ENCODE results near the gene MIEN1.

DNA sequence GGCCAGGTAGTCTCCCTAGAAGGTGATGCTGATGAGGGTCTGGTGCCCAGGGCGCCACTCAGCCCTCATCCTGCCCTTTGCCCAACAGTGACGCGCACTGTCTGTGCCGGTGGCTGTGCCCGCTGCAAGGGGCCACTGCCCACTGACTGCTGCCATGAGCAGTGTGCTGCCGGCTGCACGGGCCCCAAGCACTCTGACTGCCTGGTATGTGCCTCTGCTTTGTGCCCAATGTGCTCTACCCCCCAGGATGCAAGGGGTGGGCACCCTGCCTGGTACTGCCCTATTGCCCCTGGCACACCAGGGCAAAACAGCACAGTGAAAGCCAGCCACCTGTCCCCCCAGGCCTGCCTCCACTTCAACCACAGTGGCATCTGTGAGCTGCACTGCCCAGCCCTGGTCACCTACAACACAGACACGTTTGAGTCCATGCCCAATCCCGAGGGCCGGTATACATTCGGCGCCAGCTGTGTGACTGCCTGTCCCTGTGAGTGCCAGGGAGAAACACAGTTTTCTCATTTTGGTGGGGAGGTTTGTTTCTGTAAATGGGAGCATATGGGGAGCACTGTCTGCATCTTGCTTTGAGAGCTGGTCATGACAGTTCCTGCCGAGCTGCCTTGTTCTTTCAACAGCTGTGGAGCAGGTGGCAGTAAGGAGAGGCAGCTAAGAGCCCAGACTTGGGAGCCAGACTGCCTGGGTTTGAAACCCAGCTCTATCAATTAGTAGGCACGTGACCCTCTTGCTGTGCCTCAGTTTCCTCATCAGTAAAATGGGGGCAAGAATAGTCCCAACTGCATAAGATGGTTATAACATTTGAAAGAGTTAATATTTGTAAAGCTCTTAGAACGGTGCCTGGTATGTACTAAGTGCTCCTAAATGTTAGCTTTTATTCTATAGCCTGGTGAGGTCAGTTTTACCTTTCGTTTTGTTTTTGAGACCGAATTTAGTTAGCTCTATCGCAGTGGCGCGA, 20.1 kb downstream of the MIEN1 start:
- TF ChIP-seq, protein P1, sequence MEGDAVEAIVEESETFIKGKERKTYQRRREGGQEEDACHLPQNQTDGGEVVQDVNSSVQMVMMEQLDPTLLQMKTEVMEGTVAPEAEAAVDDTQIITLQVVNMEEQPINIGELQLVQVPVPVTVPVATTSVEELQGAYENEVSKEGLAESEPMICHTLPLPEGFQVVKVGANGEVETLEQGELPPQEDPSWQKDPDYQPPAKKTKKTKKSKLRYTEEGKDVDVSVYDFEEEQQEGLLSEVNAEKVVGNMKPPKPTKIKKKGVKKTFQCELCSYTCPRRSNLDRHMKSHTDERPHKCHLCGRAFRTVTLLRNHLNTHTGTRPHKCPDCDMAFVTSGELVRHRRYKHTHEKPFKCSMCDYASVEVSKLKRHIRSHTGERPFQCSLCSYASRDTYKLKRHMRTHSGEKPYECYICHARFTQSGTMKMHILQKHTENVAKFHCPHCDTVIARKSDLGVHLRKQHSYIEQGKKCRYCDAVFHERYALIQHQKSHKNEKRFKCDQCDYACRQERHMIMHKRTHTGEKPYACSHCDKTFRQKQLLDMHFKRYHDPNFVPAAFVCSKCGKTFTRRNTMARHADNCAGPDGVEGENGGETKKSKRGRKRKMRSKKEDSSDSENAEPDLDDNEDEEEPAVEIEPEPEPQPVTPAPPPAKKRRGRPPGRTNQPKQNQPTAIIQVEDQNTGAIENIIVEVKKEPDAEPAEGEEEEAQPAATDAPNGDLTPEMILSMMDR (IDR thresholded peaks at IDR 0.05), result no peak
- TF ChIP-seq POLR2AphosphoS5 (IDR thresholded peaks at IDR 0.05), result no peak

Data from stomach (tissue), 4 donors.